Cerebellar nuclear complex (tissue), 1 donor: ENCODE data around the gene ZBTB20.

Source experiments
- DNase-seq, 2 experiments: peaks; one replicate each; lab custom pipeline; 2025; lab: John Stamatoyannopoulos, UW

The ZBTB20 gene

DNA sequence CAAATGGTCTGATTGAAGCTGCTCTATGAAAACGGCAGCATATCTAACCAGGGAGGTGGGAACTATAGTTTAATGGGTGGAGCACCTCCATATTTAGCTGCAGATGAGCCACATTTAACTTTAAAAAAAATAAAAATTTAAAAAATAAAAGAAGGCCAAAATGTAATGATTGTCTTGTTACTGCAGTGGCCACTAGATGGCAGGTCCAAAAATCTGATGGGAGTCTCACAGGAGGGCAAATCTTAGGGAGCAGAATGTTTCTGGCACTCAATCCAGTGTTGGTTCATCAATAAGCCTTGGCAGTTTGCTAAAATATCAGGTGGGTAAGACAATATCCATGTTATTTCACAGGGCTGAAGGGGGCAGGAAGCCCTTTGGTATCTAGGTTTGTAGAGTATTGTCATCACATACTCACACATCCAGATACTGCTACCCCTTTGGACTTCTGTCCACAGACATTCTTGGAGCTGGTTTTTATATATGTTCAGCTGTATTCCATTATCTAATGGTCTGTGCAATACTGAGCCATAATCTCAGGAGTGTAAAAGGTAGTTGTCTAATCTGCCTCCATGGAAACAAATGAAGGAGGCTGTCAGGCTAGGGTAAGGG lies 619.9 kb downstream of the ZBTB20 start:
- no peak for DNase-seq

DNA sequence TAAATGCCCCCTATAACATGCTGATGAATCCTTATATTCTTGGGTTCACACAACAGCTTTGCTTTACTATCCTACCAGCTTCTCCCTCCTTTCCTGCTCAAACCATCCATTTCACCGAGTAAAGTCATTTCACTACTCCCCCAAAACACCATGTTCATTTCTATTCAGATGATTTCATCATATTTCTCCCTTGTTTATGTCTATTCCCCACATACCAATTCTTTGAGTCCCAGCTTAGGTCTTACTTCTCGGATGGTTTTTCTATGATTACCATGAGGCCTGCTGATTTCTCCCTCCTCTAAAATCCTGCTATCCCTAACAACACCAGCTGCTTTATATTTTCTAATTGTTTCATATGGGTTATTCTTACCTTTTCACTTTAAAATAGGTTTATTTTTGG lies 621.8 kb downstream of the ZBTB20 start:
- no peak for DNase-seq

GRCh38 chr3:114519415-114519814 lies 627.7 kb downstream of the ZBTB20 start:
- no peak for DNase-seq

DNA sequence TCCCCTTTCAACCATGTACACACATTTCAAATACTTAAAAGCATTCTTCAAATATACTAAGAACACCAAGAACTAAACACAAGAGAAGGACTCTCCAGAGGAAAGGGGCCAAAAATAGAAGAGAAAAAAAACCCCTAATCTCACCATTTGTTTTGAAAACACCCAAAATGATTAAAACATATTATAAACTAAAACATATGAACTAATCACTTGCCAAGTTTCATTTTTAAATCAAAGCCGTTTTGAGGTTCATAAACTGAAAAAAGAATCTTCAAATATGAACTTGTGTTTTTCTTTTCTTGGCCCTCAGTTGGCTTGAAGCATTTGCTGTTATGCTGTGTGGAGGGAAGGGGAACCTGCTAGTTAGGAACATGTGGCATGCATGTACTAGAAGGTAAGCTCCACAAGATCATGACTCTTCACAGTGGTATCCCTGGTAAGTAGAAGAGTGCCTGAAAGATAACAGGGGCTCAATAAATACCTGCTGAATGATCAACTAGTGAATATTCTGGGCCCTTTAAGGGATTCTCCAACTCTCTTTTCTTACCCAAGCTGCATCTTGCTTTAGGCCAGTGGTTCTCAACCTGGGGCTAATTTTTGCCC lies 628.8 kb downstream of the ZBTB20 start:
- no peak for DNase-seq

GRCh38 chr3:114510201-114510600 lies 636.9 kb downstream of the ZBTB20 start:
- no peak for DNase-seq

GRCh38 chr3:114509756-114510155 lies 637.3 kb downstream of the ZBTB20 start:
- no peak for DNase-seq

GRCh38 chr3:114508976-114509375 lies 638.1 kb downstream of the ZBTB20 start:
- DNase-seq, result no peak

- DNase-seq, result no peak
Measured at GRCh38 chr3:114508208-114508607, 638.9 kb downstream of the ZBTB20 start.

GRCh38 chr3:114506591-114507300 lies 640.3 kb downstream of the ZBTB20 start:
- no peak for DNase-seq

DNA sequence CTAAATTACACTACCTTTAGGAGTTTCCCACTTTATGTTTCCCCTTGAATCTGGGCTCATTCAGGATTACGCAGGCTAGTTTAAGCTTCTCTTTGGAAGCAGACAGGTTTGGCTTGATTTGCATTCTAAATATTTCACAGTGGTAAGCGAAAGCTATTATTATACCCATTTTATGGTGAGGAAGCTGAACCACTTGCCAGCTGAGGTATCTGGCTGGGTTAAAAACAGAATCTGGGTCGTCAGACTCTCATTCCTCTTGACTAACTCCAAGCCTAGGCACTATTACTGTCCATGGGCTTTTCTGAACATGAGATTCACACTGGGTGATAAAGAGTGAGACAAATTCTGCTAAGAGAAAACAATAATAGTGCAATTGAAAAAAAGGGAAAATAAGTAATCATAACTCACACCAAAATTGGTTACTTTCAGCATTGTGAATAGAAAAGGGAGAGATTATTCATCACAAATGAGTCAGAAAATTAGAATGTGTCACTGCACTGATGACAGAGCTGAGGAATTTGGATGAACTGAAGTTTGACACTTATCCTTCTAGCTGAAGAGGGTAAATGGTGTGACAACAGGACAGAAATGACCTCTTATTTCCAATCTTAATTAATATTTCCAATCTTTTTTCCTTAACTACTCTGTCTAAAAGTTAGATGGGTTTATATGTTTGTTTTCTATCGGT lies 642.0 kb downstream of the ZBTB20 start:
- no peak for DNase-seq

DNA sequence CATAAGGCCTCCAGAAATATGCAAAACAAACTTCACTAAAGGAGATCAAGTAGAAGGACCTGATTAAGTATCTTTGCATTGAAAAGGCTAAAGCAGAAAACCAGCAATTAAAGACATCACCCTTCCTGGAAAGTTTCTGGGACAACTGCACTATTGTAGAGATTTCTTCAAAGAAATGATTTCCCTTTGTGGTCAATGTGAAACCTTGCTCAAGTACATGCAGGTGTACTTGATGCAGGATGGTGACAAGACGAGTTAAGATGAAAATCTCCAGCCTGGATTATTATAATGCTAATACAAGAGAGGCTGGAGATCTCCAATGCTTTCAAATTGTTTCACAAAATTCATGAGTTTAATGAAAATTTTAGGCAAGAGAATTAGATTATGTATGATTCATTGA lies 644.9 kb downstream of the ZBTB20 start:
- DNase-seq, result no peak

GRCh38 chr3:114499976-114500375 lies 647.1 kb downstream of the ZBTB20 start:
- DNase-seq, result no peak

DNA sequence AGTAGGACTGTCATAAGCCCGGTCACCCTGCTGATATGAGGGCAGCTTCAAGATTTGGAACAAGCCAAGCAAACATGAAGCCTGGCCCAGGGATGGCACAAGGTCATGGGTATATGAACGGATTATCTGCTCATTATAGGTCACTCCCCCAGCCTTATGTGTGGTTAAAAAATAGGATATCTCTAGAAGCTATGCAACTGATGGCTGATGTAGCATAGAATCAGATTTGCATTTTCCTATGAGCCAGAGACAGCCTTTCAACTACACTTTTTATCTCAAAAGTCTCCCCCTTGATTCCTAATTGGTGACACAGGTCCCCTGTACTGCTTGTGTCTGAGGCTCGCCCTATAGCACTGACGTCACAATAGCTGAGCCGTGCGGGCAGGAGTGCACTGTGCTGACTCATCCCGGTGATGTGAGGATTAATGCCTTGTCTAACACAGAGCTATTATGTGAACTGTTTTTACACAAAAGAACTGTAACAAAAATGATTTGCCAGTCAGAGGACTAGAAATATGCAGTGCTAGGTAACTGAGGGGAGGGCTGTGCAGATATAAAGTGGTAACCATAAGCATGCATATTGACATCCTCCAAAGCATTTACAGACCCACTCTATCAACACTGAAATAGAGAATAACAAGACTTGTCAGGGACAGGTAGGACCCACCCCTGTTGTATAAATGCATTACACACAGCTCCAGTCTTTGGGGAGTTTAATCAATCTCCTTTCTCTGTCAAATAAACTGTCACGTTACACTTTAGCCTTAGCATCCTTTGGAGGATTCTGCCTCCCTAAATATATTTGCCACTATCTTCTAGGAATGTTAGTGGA lies 648.3 kb downstream of the ZBTB20 start:
- DNase-seq, result peak in 1 of 2 experiments; percentile 3

DNA sequence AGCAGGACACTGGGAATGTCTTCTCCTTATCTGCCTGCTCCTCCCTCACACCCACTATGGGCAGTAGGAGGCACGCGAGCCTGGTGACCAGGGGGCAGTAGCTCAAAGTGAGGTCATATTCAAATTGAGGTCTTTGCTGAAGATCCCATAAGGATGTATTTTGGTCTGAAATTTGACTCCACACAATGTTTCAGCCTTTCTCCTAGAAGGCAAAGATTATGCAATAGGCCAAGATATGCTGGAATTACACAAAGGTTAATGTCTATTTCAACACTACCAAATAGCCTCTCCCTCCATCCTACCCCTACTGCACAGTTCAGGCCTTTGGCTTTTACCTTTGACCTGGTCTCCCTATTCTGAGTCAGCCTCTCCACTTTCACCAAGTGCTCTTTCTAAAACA lies 650.2 kb downstream of the ZBTB20 start:
- no peak for DNase-seq

DNA sequence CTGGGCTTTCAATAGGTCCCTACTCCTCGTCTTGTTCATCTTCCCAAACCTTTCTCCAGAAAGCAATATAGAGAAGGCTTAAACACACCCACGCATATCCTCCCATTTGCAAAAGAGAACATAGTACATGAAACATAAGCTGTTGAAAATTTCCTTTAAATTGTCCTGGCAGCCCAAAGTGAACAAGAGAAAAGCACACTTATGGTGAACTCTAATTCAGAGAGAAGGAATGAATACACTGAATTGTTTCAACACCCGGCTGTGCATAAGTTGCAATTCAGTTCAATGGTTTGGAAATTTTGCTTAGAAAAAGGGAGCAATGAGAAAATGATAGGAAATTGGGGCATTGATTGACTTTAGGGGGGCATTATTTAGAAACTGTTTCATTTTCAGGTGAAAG lies 650.6 kb downstream of the ZBTB20 start:
- no peak for DNase-seq

DNA sequence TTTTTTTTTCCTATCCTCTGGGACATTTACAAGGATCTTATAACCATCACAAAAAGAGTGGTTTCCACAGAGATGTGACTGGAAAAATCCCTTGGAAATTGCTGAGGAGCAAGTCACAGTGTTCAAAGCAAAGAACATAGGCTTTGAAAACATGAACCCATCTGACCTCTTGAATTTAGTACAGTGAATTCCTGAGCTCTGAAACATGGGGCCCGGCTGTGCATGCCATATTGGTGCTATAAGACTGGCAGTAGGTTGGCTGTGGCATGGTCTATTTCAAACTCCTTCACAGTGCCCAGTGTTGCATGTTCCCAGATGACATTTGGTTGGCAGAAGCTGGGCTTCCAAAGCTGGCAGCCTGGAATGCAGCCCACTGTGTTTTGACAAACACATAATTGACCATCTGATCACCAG lies 651.1 kb downstream of the ZBTB20 start:
- DNase-seq, result peak; percentile 38 to 63

GRCh38 chr3:114494498-114494897 lies 652.6 kb downstream of the ZBTB20 start:
- DNase-seq, result no peak

- DNase-seq, result no peak
Measured at GRCh38 chr3:114490829-114491228, 656.3 kb downstream of the ZBTB20 start.

DNA sequence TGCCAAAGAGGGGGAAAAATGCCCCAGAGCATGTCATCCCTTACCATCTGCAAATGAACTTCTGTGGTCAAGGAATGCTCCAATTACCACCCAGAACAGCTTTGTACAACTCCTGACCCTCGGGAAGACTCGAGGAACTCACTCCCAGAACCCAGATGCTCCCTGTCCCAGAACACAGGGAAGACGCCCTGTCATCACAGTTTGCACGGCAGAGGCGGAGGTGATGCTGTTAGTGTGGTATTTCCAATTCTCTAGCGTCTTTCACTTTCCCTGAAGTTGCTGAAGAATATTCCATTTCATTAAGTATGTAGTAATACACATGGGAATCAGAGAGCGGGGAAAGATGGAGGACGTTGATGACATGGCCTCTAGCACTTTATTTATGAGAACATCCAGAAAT lies 659.6 kb downstream of the ZBTB20 start:
- no peak for DNase-seq

DNA sequence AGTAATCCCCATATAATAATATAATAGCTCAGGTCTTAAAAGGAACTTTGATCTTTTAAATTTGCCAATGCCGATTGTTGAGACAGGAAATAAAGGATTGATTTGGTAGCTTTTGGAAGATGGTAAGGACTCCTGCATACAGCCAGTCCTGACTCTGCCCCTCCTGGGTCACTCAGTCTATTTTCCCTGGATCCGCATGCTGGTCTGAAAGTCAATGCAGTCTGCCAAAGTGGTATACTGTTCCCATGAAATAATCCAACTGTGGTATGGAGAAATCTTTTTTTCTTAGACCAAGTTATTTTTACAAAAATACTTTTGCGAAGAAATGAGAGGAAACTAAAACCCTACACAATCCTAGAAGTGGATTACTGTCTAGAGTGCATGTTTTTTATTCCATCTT lies 662.2 kb downstream of the ZBTB20 start:
- DNase-seq, result no peak

- no peak for DNase-seq
Measured at GRCh38 chr3:114481113-114481512, 666.0 kb downstream of the ZBTB20 start.

GRCh38 chr3:114480442-114480841 lies 666.6 kb downstream of the ZBTB20 start:
- no peak for DNase-seq
